HCT116 (cell line): ENCODE measurements around the gene RANBP6. TPM values are rescaled to one million over a fixed set of nuclear protein-coding genes. Genes with fewer than 3 reads are reported as not detected.

ENCODE experiments used
- ATAC-seq: fragments of 200-7000 bp; cut with Tn5 transposase; 2 replicates; pipeline ENCODE4 v1.9.1; 2020; ENCODE audit warnings: mild to moderate bottlenecking, moderate library complexity
- BruUV-seq: library from RNA; stranded (reverse); fragments of 400-500 nt; replicated peaks from 2 replicates; lab custom pipeline; 2021; lab: Mats Ljungman, UMichigan
- CTCF ChIA-PET: fragments of 300-600 bp; sonication (Branson Sonifier 250); formaldehyde crosslinking; loops from one replicate; lab custom pipeline; 2021; ENCODE audit warnings: antibody characterized with exemption; lab: Charles Lee
- POLR2A ChIA-PET: fragments of 300-600, 350-600 bp; sonication (Branson Sonifier 250); formaldehyde crosslinking; loops from one replicate; lab custom pipeline; 2021; ENCODE audit warnings: antibody characterized with exemption; lab: Charles Lee
- RAD21 ChIA-PET, 2 experiments: fragments of 300-600 bp; sonication (Branson Sonifier 250); formaldehyde crosslinking; loops; one replicate each; lab custom pipeline; 2023; ENCODE audit warnings: low total read pairs in 2 of 2; ENCODE audit not compliant: uncharacterized antibody in 2 of 2, unreplicated experiment in 2 of 2, low non-redundant PET in 1 of 2; lab: Charles Lee
- DNase-seq: peaks from one replicate; pipeline ENCODE4 v3.0.0-alpha.2; 2010; ENCODE audit warnings: low read depth, low spot score
- H2AFZ ChIP-seq: fragments of 200-600 bp; shearing (Covaris generic), sonication (generic); 2 replicates; pipeline ENCODE4 v1.6.1; 2017; ENCODE audit warnings: low read depth, mixed run types, mixed read lengths, antibody characterized with exemption, low read length; ENCODE audit not compliant: poor library complexity, severe bottlenecking
- H3K27ac ChIP-seq: 2 replicates; pipeline ENCODE4 v1.5.1; 2012; ENCODE audit warnings: low read depth, low read length
- H3K27me3 ChIP-seq: fragments of 200-600 bp; sonication (generic); 2 replicates; pipeline ENCODE4 v1.6.1; 2016; ENCODE audit warnings: mixed run types, low read length, mixed read lengths; ENCODE audit not compliant: insufficient read depth
- H3K36me3 ChIP-seq, 2 experiments: fragments of 200-500 bp in 1 of 2; fragments of 200-600 bp in 1 of 2; sonication (Bioruptor generic) in 1 of 2; sonication (generic) in 1 of 2; 2 replicates each; pipeline versions ENCODE4 v1.5.1 to v1.6.1; 2014 to 2016; ENCODE audit warnings: low read length in 2 of 2, inconsistent platforms in 1 of 2, mixed read lengths in 1 of 2, mixed run types in 1 of 2; ENCODE audit not compliant: insufficient read depth in 2 of 2, control insufficient read depth in 1 of 2
- H3K4me1 ChIP-seq, 2 experiments: fragments of 200-600 bp in 1 of 2; sonication (generic) in 1 of 2; 2 replicates each; pipeline versions ENCODE4 v1.5.1 to v1.6.1; 2012 to 2017; ENCODE audit warnings: low read length in 2 of 2, inconsistent platforms in 1 of 2, mild to moderate bottlenecking in 1 of 2, mixed read lengths in 1 of 2, mixed run types in 1 of 2, moderate library complexity in 1 of 2; ENCODE audit not compliant: insufficient read depth in 2 of 2, control insufficient read depth in 1 of 2
- H3K4me2 ChIP-seq: fragments of 200-600 bp; sonication (generic); 2 replicates; pipeline ENCODE4 v1.6.1; 2017; ENCODE audit warnings: mixed run types, low read length, mixed read lengths
- H3K4me3 ChIP-seq, 2 experiments: fragments of 200-600 bp in 1 of 2; sonication (generic) in 1 of 2; replicated peaks in 1 of 2; 2 replicates each; pipeline ENCODE4 v1.5.1; 2011 to 2016; ENCODE audit warnings: low read length in 2 of 2, control low read depth in 1 of 2, low read depth in 1 of 2, mild to moderate bottlenecking in 1 of 2, mixed read lengths in 1 of 2, mixed run types in 1 of 2
- H3K79me2 ChIP-seq: fragments of 200-600 bp; sonication (generic); 2 replicates; pipeline ENCODE4 v1.6.1; 2017; ENCODE audit warnings: mild to moderate bottlenecking, mixed run types, low read length, moderate library complexity, mixed read lengths; ENCODE audit not compliant: insufficient read depth
- H3K9ac ChIP-seq: fragments of 200-600 bp; sonication (generic); 2 replicates; pipeline ENCODE4 v1.6.1; 2016; ENCODE audit warnings: low read length, mixed read lengths
- H3K9me2 ChIP-seq: fragments of 200-600 bp; sonication (generic), shearing (Covaris generic); 2 replicates; pipeline ENCODE4 v1.6.1; 2017; ENCODE audit warnings: mixed run types, mild to moderate bottlenecking, moderate library complexity; ENCODE audit not compliant: insufficient read depth
- H3K9me3 ChIP-seq, 2 experiments: fragments of 200-500 bp in 1 of 2; fragments of 200-600 bp in 1 of 2; sonication (Bioruptor generic) in 1 of 2; sonication (generic) in 1 of 2; 2 replicates each; pipeline ENCODE4 v1.6.1; 2014 to 2017; ENCODE audit warnings: low read length in 2 of 2, mixed read lengths in 2 of 2, inconsistent platforms in 1 of 2, low read depth in 1 of 2, mild to moderate bottlenecking in 1 of 2, mixed run types in 1 of 2, moderate library complexity in 1 of 2; ENCODE audit not compliant: control insufficient read depth in 1 of 2, insufficient read depth in 1 of 2
- H4K20me1 ChIP-seq: fragments of 200-600 bp; sonication (generic), shearing (Covaris generic); 2 replicates; pipeline ENCODE4 v1.6.1; 2017; ENCODE audit warnings: mixed run types, mild to moderate bottlenecking, moderate library complexity; ENCODE audit not compliant: insufficient read depth
- ATF3 ChIP-seq: IDR thresholded peaks from 2 replicates; pipeline ENCODE4 v1.6.1; 2012
- CBX3 ChIP-seq: IDR thresholded peaks from 2 replicates; pipeline ENCODE4 v1.6.1; 2012; ENCODE audit warnings: low read depth
- CTCF ChIP-seq, 3 experiments: fragments of 200-600 bp in 1 of 3; sonication (generic) in 1 of 3; IDR thresholded peaks in 2 of 3; conservative IDR thresholded peaks in 1 of 3; 2 replicates each; pipeline ENCODE4 v1.5.1; 2012 to 2017; ENCODE audit warnings: low read depth in 2 of 3, low read length in 2 of 3, antibody characterized with exemption in 1 of 3, borderline replicate concordance in 1 of 3, control low read depth in 1 of 3, mild to moderate bottlenecking in 1 of 3, mixed read lengths in 1 of 3, mixed run types in 1 of 3, moderate library complexity in 1 of 3; ENCODE audit not compliant: insufficient read depth in 1 of 3
- EGR1 ChIP-seq: IDR thresholded peaks from 2 replicates; pipeline ENCODE4 v1.6.1; 2012; ENCODE audit warnings: low read depth
- ELF1 ChIP-seq: IDR thresholded peaks from 2 replicates; pipeline ENCODE4 v1.6.1; 2012; ENCODE audit warnings: low read depth, borderline replicate concordance
- EZH2 ChIP-seq: fragments of 200-600 bp; sonication (generic); IDR thresholded peaks from 2 replicates; pipeline ENCODE4 v1.6.1; 2017; ENCODE audit warnings: antibody characterized with exemption, mixed run types
- FOSL1 ChIP-seq: IDR thresholded peaks from 2 replicates; pipeline ENCODE4 v1.6.1; 2012; ENCODE audit warnings: low read depth
- MAX ChIP-seq: IDR thresholded peaks from 2 replicates; pipeline ENCODE4 v1.6.1; 2012
- POLR2AphosphoS5 ChIP-seq: IDR thresholded peaks from 2 replicates; pipeline ENCODE4 v1.6.1; 2011; ENCODE audit warnings: mild to moderate bottlenecking, low read depth, low read length, moderate library complexity
- RAD21 ChIP-seq: IDR thresholded peaks from 2 replicates; pipeline ENCODE4 v1.6.1; 2012; ENCODE audit warnings: low read depth, mild to moderate bottlenecking
- REST ChIP-seq: IDR thresholded peaks from 2 replicates; pipeline ENCODE4 v1.6.1; 2012; ENCODE audit warnings: low read depth
- SRF ChIP-seq: IDR thresholded peaks from 2 replicates; pipeline ENCODE4 v1.6.1; 2012; ENCODE audit warnings: low read depth
- ZBTB33 ChIP-seq: IDR thresholded peaks from 2 replicates; pipeline ENCODE4 v1.6.1; 2011; ENCODE audit warnings: mild to moderate bottlenecking, low read length, moderate library complexity; ENCODE audit not compliant: insufficient replicate concordance; ENCODE audit errors: extremely low read depth
- ZFX ChIP-seq: fragments of 450-650 bp; IDR thresholded peaks from 2 replicates; pipeline ENCODE4 v1.6.1; 2017
- ZNF274 ChIP-seq: fragments of 200-500 bp; sonication (Bioruptor generic); IDR thresholded peaks from 2 replicates; pipeline ENCODE4 v1.6.1; 2014; ENCODE audit warnings: mild to moderate bottlenecking, low read depth, low read length, inconsistent platforms
- intact Hi-C: fragments of 100-400 bp; cut with micrococcal nuclease; formaldehyde crosslinking; loops from 2 replicates; pipeline ENCODE4 v1.10.0; 2022
- total RNA-seq: library from RNA; stranded (reverse); gene quantifications from one replicate; pipeline ENCODE4 v1.2.1, GENCODE V29; 2021; ENCODE audit not compliant: unreplicated experiment

RANBP6 gene
- total RNA-seq, 1 experiment from 2014 or later: 12.7 TPM

- TF ChIP-seq ZNF274 (no peak), FOSL1 (no peak), ATF3 (no peak), ZBTB33 (no peak), EGR1 (no peak), MAX (no peak), POLR2AphosphoS5 (no peak), ZFX (no peak), RAD21 (no peak), CBX3 (no peak), ELF1 (no peak), CTCF (IDR thresholded peaks at IDR 0.05 in 2 of 3, conservative IDR thresholded peaks at IDR 0.05 in 1 of 3; ENCODE audit: borderline replicate concordance in 1 of 3, insufficient read depth in 1 of 3, low read depth in 2 of 3, low read length in 2 of 3) (no peak), SRF (no peak), EZH2 (no peak), REST (no peak)
- TF ChIP-seq, all 23 proteins: peak for 0
- no peaks in the 10 kb centered on the region for H3K36me3 ChIP-seq
- H2AFZ ChIP-seq: no peak overlapping the region
- H3K9ac ChIP-seq: no peak overlapping the region
- POLR2A ChIA-PET: no interaction called here
- CTCF ChIA-PET: interaction anchor here (1.7 kb wide), 1 partner anchor 255 kb away, joined by 6 read pairs; no protein-coding TSS in a partner anchor
- no peak overlapping the region for H3K27ac ChIP-seq
- H4K20me1 ChIP-seq: no peaks in the 10 kb centered on the region
- H3K9me2 ChIP-seq: no peaks in the 10 kb centered on the region
- H3K4me2 ChIP-seq: no peak overlapping the region
- DNase-seq: no peak
- RAD21 ChIA-PET: no interaction called here
- H3K27me3 ChIP-seq: no peaks in the 10 kb centered on the region
- no TSS peak for BruUV-seq
- no peaks in the 10 kb centered on the region for H3K79me2 ChIP-seq
- no peak overlapping the region for H3K4me3 ChIP-seq
- intact Hi-C loops: loop anchor here (10.0 kb wide), 2 partner anchors 143 to 623 kb away; no protein-coding TSS in a partner anchor
- ATAC-seq: no peak
- H3K4me1 ChIP-seq: no peaks in the 10 kb centered on the region
- H3K9me3 ChIP-seq: no peaks in the 10 kb centered on the region
These were observed 36.1 kb upstream of the RANBP6 start for GRCh38 chr9:6051511-6051950.
